Right lobe of liver (tissue), 6 donors: Measurements from ENCODE around the gene ZFP42. TPM values are rescaled to one million over a fixed set of nuclear protein-coding genes. Genes with fewer than 3 reads are reported as not detected.
"Not testable (repeated sequence)": the region's sequence is repeated elsewhere in the genome, so short reads cannot be mapped to it uniquely, and the experiment has no call there.

Experiments
- ATAC-seq, 4 donors: fragments of 200-7000 bp; cut with Tn5 transposase; one replicate each; pipeline ENCODE4 v1.9.1; 2020; ENCODE audit warnings: mild to moderate bottlenecking in 4 of 4, moderate library complexity in 4 of 4
- DNase-seq, 3 donors: peaks; one replicate each; pipeline ENCODE4 v3.0.0-alpha.2; 2020
- H3K27ac ChIP-seq, 3 donors: fragments of 200-600 bp; one replicate each; pipeline ENCODE4 v1.8.0; 2022
- H3K27me3 ChIP-seq, 2 donors: fragments of 200-600 bp; one replicate each; pipeline ENCODE4 v1.8.0; 2022
- H3K36me3 ChIP-seq, 4 donors: fragments of 200-600 bp; sonication (generic) in 1 of 4; one replicate each; pipeline versions ENCODE4 v1.5.1 to v1.8.0; 2017 to 2022; ENCODE audit warnings: control low read depth in 1 of 4
- H3K4me1 ChIP-seq, 4 donors: fragments of 200-600 bp; sonication (generic) in 1 of 4; one replicate each; pipeline versions ENCODE4 v1.5.1 to v1.8.0; 2017 to 2022; ENCODE audit warnings: control low read depth in 1 of 4
- H3K4me3 ChIP-seq, 3 donors: fragments of 200-600 bp; one replicate each; pipeline ENCODE4 v1.8.0; 2022
- H3K9me3 ChIP-seq, 4 donors: fragments of 200-600 bp; sonication (generic) in 1 of 4; one replicate each; pipeline versions ENCODE4 v1.5.1 to v1.8.0; 2017 to 2022; ENCODE audit warnings: control low read depth in 1 of 4
- CTCF ChIP-seq, 4 donors: fragments of 200-600 bp in 3 of 4; fragments of 450-650 bp in 1 of 4; IDR thresholded peaks; one replicate each; pipeline versions ENCODE4 v1.5.1 to v1.8.0; 2016 to 2022; ENCODE audit warnings: antibody characterized with exemption in 4 of 4, mild to moderate bottlenecking in 2 of 4
- POLR2A ChIP-seq: fragments of 450-650 bp; IDR thresholded peaks from one replicate; pipeline ENCODE4 v1.6.1; 2017; ENCODE audit warnings: antibody characterized with exemption, mild to moderate bottlenecking
- WGBS: methylation state at CpG from one replicate; pipeline ENCODE4 v1.1.6; 2018; ENCODE audit warnings: low coverage, low lambda C conversion rate; ENCODE audit not compliant: insufficient coverage; ENCODE audit errors: missing lambda C conversion rate; 5-methylcytosine and 5-hydroxymethylcytosine counted together
- intact Hi-C, 2 donors: fragments of 100-400 bp; cut with DNase I; formaldehyde crosslinking; loops; one replicate each; pipeline versions ENCODE4 v1.11.2 to v1.14.1; 2022
- total RNA-seq, 6 experiments: library from RNA; depleted of rRNA in 2 of 6; stranded (reverse); fragments of >200 nt in 2 of 6; fragmentation: NEBNext Ultra II Directional in 3 of 6; extraction: Animal tissue kit (Norgen Biotek cat#: 25700) in 3 of 6; gene quantifications; one replicate each; pipeline versions ENCODE4 v1.1.0 to v1.2.4, GENCODE V29; 2016 to 2023
- donor health status: DM: no; HTN: yes; CAD: no.
- donor health status: DM: no; HTN: no; CAD: no.
- donor health status: DM: no; HTN: no; CAD: no.
- donor health status: DM: no; HTN: yes; CAD: no.
- donor health status: DM: no; HTN: yes; CAD: no.

ZFP42 gene
- total RNA-seq, 6 experiments from 2014 or later: not detected

GRCh38 chr4:188043154-188043553 is 47.6 kb downstream of the ZFP42 start:
- Histone ChIP-seq H3K9me3 (no peaks in the 10 kb centered on the region), H3K27me3 (no peaks in the 10 kb centered on the region), H3K4me3 (no peak overlapping the region), H3K4me1 (no peaks in the 10 kb centered on the region), H3K27ac (no peak overlapping the region), H3K36me3 (no peaks in the 10 kb centered on the region)
- DNase-seq (no peak), ATAC-seq (no peak)
- 69% methylated on average over 5 of the region's 5 CpGs for WGBS
- intact Hi-C loops: no loop called here
- TF ChIP-seq POLR2A: no peak
- TF ChIP-seq CTCF (IDR thresholded peaks at IDR 0.05): no peak

GRCh38 chr4:188045461-188045860 is 49.9 kb downstream of the ZFP42 start:
- DNase-seq, H3K9me3 ChIP-seq, H3K36me3 ChIP-seq, H3K27ac ChIP-seq, H3K4me1 ChIP-seq, ATAC-seq, H3K27me3 ChIP-seq, intact Hi-C loops, H3K4me3 ChIP-seq: not testable (repeated sequence)
- WGBS: 63% methylated on average over 10 of the region's 10 CpGs

- ATAC-seq: no peak
- DNase-seq: no peak
These were observed 51.1 kb downstream of the ZFP42 start for GRCh38 chr4:188046657-188047056.

GRCh38 chr4:188053302-188053701 is 57.7 kb downstream of the ZFP42 start:
- Histone ChIP-seq H3K9me3 (no peaks in the 10 kb centered on the region), H3K4me3 (no peak overlapping the region), H3K4me1 (no peaks in the 10 kb centered on the region), H3K36me3 (no peaks in the 10 kb centered on the region), H3K27ac (no peak overlapping the region), H3K27me3 (no peaks in the 10 kb centered on the region)
- WGBS: 79% methylated on average over 9 of the region's 9 CpGs
- ATAC-seq (no peak), DNase-seq (no peak)
- TF ChIP-seq CTCF (IDR thresholded peaks at IDR 0.05) (no peak), POLR2A (no peak)
- intact Hi-C loops: no loop called here

More at GRCh38 chr4:188046657-188047056, 51.1 kb downstream of the ZFP42 start:
- no peaks in the 10 kb centered on the region for H3K9me3 ChIP-seq
- WGBS: 51% methylated on average over 3 of the region's 3 CpGs
- TF ChIP-seq CTCF (IDR thresholded peaks at IDR 0.05) (no peak), POLR2A (no peak)
- H3K27ac ChIP-seq: no peak overlapping the region
- no peaks in the 10 kb centered on the region for H3K36me3 ChIP-seq
- no peaks in the 10 kb centered on the region for H3K4me1 ChIP-seq
- H3K27me3 ChIP-seq: no peaks in the 10 kb centered on the region
- no peak overlapping the region for H3K4me3 ChIP-seq
- intact Hi-C loops: no loop called here

Other genes starting within 250 kb of the ZFP42 start
- not detected for gene TRIML2, start 113.8 kb downstream of the ZFP42 start, total RNA-seq
- not detected for gene TRIML1, start 143.7 kb downstream of the ZFP42 start, total RNA-seq